Suppressor macrophage (primary cell): Measurements from ENCODE around the gene PPIA.
"Not testable (repeated sequence)": the region's sequence is repeated elsewhere in the genome, so short reads cannot be mapped to it uniquely, and the experiment has no call there.

Experiments used
- DNase-seq, 4 experiments: peaks; one replicate each; pipeline ENCODE4 v3.0.0-alpha.2; 2020 to 2022

Gene PPIA

GRCh38 chr7:44787762-44788161, 8.7 kb upstream of the PPIA start:
- DNase-seq, result no peak

DNA sequence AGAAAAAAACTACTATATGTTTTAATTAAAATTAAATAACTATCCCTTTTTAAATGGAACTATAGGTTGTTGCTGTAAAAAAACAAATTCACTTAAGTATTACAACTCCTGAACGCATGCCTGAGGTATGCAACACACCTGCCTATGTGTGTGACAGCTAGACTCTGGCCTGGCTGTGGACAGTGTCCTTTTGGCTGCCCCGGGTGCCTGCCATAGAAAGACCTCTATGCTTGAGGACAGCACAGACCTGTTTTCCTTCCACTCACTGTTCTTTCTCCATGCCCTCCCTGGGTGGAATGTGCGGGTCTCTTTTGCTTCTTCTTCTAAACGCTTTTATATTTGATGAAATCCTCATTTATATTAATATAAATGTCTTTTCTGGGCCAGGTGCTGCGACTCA, 6.5 kb upstream of the PPIA start:
- no peak for DNase-seq

- DNase-seq, result no peak
These were observed 4.9 kb upstream of the PPIA start for GRCh38 chr7:44791278-44792219.

DNA sequence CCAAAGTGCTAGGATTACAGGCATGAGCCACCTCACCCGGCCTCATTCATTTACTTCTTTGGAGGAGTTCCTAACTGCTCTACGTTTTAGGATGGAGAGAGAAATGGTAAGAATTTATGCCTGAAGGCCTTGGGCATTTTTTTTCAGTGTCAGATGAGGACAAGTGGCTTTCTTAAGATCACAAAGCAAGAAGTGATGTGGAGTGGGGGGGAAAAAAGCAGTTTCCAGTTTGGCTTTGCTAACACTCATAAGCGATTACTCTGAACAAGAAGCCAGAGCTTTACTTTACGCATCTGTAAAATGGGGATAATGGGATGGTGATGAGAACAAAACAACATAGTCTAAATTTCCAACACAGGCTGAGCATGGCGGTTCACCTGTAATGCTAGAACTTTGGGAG, 2.6 kb upstream of the PPIA start:
- no peak for DNase-seq

GRCh38 chr7:44794331-44794730, 2.1 kb upstream of the PPIA start:
- DNase-seq, result no peak

GRCh38 chr7:44796034-44796503, 412 bp upstream of the PPIA start:
- DNase-seq, result no peak

DNA sequence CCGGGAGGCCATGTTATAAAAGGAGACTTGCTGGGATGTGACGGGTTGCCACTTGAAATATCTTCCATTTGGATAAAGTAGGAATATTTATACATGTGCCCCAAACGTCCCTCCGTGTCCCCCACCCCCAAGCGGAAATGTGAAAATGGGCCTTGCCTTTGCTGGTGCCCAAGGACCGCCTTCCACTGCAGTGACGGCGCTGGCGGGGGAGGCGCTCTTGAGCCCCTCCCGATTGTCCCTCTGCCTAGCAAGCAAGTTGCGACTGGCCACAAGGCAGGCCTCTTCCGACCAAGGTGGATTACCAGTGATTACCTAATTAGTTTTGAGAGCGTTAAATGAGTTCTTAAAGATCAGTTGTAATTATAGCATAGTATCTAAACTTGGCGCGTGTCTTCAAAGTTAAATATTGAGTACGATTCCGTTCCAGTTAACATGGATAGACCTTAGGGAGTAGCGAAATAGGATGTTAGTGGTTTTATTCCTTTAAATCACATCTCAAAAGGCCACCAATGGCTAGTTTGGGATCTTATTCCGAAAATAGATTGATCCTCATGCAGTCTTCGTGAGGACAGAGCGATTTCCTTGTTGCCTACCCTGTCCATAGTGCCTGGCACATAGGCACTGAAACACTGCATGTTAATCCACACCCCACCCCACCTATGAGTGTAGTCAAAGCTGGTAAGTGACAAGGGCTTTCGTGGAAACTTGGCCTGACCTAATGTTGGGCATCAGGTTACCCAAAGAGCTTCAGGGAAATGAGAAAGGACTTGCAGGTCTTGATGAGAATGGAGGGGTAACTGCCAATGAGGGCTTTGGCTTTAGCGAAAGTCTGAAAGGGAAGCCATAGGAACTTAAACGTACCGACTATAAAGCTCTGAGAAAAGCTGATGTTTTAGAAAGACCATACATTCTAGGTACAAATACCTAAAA, 1.1 kb downstream of the PPIA start:
- peak; percentile 90 to 93 (median 93) for DNase-seq

GRCh38 chr7:44798649-44799305, 2.3 kb downstream of the PPIA start:
- DNase-seq, result no peak

DNA sequence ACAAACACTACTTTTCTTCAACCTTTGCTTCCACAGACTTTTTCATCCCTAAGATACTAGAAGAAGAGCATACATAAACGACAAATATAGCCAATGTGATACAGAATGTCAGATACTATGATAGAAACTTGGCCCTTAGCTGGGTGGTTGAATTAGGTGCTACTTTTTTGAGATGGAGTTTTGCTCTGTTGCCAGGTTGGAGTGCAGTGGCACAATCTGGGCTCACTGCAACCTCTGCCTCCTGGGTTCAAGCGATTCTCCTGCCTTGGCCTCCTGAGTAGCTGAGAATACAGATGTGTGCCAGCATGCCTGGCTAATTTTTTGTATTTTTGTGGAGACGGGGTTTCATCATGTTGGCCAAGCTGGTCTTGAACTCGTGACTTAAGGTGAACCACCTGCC, 3.5 kb downstream of the PPIA start:
- DNase-seq, result no peak

DNA sequence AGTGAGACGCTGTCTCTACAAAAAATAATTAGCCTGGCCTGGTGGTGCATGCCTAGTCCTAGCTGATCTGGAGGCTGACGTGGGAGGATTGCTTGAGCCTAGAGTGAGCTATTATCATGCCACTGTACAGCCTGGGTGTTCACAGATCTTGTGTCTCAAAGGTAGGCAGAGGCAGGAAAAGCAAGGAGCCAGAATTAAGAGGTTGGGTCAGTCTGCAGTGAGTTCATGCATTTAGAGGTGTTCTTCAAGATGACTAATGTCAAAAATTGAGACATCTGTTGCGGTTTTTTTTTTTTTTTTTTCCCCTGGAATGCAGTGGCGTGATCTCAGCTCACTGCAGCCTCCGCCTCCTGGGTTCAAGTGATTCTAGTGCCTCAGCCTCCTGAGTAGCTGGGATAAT, 5.4 kb downstream of the PPIA start:
- DNase-seq, result no peak

GRCh38 chr7:44802418-44803025, 6.0 kb downstream of the PPIA start:
- no peak for DNase-seq

DNA sequence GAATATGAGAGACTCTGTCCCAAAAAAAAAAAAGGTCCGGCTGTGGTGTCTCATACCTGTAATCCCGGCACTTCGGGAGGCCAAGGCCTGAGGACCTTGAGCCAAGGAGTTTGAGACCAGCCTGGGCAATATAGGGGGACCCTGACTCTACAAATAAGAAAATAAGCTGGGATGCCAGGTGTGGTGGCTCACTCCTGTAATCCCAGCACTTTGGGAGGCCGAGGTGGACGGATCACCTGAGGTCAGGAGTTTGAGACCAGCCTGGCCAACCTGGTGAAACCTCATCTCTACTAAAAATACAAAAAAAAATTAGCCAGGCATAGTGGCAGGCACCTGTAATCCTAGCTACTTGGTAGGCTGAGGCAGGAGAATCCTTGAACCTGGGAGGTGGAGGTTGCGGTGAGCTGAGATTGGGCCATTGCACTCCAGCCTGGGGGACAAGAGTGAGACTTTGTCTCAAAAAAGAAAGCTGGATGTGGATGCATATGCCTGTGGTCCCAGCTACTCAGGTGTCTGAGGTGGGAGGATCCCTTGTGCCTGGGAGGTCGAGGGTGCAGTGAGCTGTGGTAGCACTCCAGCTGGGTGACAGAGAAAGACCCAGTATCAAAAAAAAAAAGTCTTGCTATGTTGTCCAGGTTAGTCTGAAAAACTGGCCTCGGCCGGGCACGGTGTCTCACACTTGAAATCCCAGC, 7.5 kb downstream of the PPIA start:
- DNase-seq, result not testable (repeated sequence)

DNA sequence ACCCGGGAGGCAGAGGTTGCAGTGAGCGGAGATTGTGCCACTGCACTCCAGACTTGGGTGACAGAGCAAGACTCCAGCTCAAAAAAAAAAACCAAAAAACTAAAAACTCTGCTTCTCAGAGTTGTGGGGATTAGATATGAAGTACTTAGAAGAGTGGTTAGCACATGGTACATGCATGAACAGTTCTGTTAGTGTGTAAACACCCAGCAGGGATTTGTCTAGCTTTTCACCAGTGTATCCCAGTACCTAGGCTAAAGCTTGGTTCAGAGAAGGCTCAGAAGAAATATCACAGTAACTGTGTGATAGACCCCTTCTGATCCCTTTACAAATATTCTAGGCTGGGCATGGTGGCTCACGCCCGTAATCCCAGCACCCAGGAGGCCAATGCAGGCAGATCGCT, 9.5 kb downstream of the PPIA start:
- no peak for DNase-seq

- no peak for DNase-seq
These were observed 12.5 kb downstream of the PPIA start for GRCh38 chr7:44808914-44809393.

DNA sequence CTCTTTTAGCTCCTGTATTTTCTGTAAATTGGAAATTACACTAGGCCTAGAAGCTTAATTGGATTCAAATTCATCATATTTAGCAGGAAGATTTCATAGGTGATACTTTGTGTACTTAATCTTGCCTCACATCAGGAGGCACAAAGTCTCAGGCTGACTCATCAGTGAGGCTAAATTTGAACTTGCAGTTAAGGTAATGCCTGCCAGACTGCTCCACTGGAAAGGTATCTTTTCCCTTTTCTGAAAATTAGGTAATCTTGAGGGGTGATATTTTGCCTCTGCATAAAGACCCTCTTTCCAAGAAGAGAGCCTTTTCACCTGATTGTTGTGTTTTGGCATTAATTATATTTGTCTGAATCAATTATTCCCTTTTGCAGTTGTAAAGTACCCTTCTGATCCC, 14.6 kb downstream of the PPIA start:
- no peak for DNase-seq

- no peak for DNase-seq
These were observed 15.1 kb downstream of the PPIA start for GRCh38 chr7:44811571-44811970.

GRCh38 chr7:44814919-44815318, 18.4 kb downstream of the PPIA start:
- DNase-seq, result peak in 3 of 4 experiments; percentile 19 to 48 (median 27)

GRCh38 chr7:44819292-44819691, 22.8 kb downstream of the PPIA start:
- no peak for DNase-seq

DNA sequence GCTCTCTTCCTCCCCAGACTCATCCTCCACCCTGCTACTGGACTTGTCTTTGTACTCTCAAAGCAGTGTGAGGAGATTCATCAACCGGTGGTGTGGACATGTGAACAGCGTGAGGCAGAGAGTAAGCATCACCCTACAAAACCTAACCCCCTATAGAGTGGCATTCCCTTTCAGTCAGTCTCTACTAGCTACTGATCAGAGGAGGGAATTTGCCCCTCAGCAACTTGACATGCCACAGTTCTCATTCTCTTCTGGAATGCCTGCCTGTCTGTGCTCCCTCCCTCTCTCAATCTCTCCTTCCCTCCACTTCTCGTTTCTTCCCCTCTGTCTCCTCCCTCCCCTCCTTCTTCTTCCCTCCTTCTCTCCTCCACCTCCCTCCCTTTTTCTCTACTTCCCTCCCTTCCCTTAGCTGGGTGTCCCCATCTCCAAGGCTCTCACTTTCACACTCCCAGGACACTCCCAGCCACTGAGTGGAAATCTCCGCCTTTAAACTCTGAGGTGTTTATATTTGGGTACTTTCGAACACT, 26.8 kb downstream of the PPIA start:
- DNase-seq, result no peak

GRCh38 chr7:44824894-44825526, 28.5 kb downstream of the PPIA start:
- peak; percentile 56 to 69 (median 63) for DNase-seq

GRCh38 chr7:44827567-44827966, 31.1 kb downstream of the PPIA start:
- no peak for DNase-seq
